ENCODE measurements around the gene CCT8L2. TPM values are rescaled to one million over a fixed set of nuclear protein-coding genes. Genes with fewer than 3 reads are reported as not detected.
"Not testable (repeated sequence)": the region's sequence is repeated elsewhere in the genome, so short reads cannot be mapped to it uniquely, and the experiment has no call there.

Gene CCT8L2
- total and polyA plus RNA-seq, 2 of the 8 experiments (the other 6 are each of a cell fraction or from before 2014, with no cell fraction given) = not detected

GRCh38 chr22:16603448-16603768 lies 10.8 kb upstream of the CCT8L2 start (continued):
- TF ChIP-seq GABPA (IDR thresholded peaks at IDR 0.05; ENCODE audit: borderline replicate concordance, insufficient read depth, low read length) = no peak
- no peak for TF ChIP-seq EZH2 (IDR thresholded peaks at IDR 0.05; ENCODE audit: low read depth, low read length, severe bottlenecking)
- no peak for TF ChIP-seq KDM5A (IDR thresholded peaks at IDR 0.05; ENCODE audit: low read length)
- TF ChIP-seq BACH1 (IDR thresholded peaks at IDR 0.05; ENCODE audit: low read length) = no peak
- no peak for TF ChIP-seq PHF8 (conservative IDR thresholded peaks at IDR 0.05; ENCODE audit: low read depth, low read length)
- TF ChIP-seq TAF7 (optimal IDR thresholded peaks at IDR 0.05; ENCODE audit: borderline replicate concordance, low read depth, low read length) = no peak
- no peak for TF ChIP-seq SAP30 (IDR thresholded peaks at IDR 0.05; ENCODE audit: insufficient read depth, insufficient replicate concordance, low read length)

GRCh38 chr22:16602728-16603447 lies 10.3 kb upstream of the CCT8L2 start:
- H2BK120ac ChIP-seq (replicated peaks; ENCODE audit: low read depth, low read length); H3K36me3 ChIP-seq (ENCODE audit: control insufficient read depth in 2 of 4, insufficient read depth in 4 of 4, low read length in 3 of 4); H3K23me2 ChIP-seq (ENCODE audit: low read depth, low read length); H3K4ac ChIP-seq (replicated peaks; ENCODE audit: insufficient read length, low read depth, low read length); H3K9ac ChIP-seq (replicated peaks in 1 of 4; ENCODE audit: extremely low read depth in 1 of 4, low read depth in 3 of 4, low read length in 3 of 4); DNase-seq (ENCODE audit: low read depth in 1 of 2, low spot score in 2 of 2); H4K91ac ChIP-seq (replicated peaks; ENCODE audit: insufficient read length, low read length); H4K5ac ChIP-seq (ENCODE audit: insufficient read length, low read depth, low read length); H3K27me3 ChIP-seq (replicated peaks in 1 of 4; ENCODE audit: control insufficient read depth in 3 of 4, extremely low read depth in 1 of 4, insufficient read depth in 3 of 4, low read length in 3 of 4); H3K56ac ChIP-seq (replicated peaks; ENCODE audit: insufficient read length, low read depth, low read length); H4K8ac ChIP-seq (ENCODE audit: extremely low read depth, insufficient read depth, low read length); POLR2A ChIA-PET (ENCODE audit: partially characterized antibody); H3K14ac ChIP-seq (ENCODE audit: insufficient read length); H3K18ac ChIP-seq (ENCODE audit: extremely low read depth, low read length); H2BK15ac ChIP-seq (ENCODE audit: low read length); H3K4me2 ChIP-seq (ENCODE audit: insufficient read depth in 1 of 2, low read depth in 2 of 2, low read length in 2 of 2); H3K4me3 ChIP-seq (ENCODE audit: extremely low read depth in 1 of 4, insufficient read depth in 2 of 4, low read depth in 3 of 4, low read length in 4 of 4); H3K79me2 ChIP-seq (ENCODE audit: control insufficient read depth in 1 of 2, insufficient read depth in 2 of 2, low read length in 2 of 2); H3K4me1 ChIP-seq (replicated peaks in 1 of 4; ENCODE audit: control insufficient read depth in 3 of 4, insufficient read depth in 4 of 4, low read length in 3 of 4); CTCF ChIA-PET (ENCODE audit: partially characterized antibody); H3K23ac ChIP-seq (ENCODE audit: insufficient read length); H2BK5ac ChIP-seq (ENCODE audit: low read depth, low read length); H2AK5ac ChIP-seq (ENCODE audit: low read depth, low read length); H2AFZ ChIP-seq (ENCODE audit: low read length); H3K27ac ChIP-seq (ENCODE audit: low read depth, low read length); FAIRE-seq; H3K79me1 ChIP-seq (ENCODE audit: low read depth, low read length); H4K20me1 ChIP-seq (replicated peaks in 1 of 2; ENCODE audit: control insufficient read depth in 1 of 2, insufficient read depth in 2 of 2, low read length in 2 of 2); H2BK12ac ChIP-seq (ENCODE audit: low read depth, low read length); H2BK20ac ChIP-seq (ENCODE audit: low read length): not testable (repeated sequence)
- peaks cover 3 to 45% of the 10 kb centered on the region in 2 experiments; a peak in 3 of 4 replicates for H3K9me3 ChIP-seq (ENCODE audit: insufficient read depth in 2 of 2, low read depth in 1 of 2, low read length in 1 of 2)
- WGBS, 2 experiments (ENCODE audit: extremely low coverage in 1 of 2, insufficient coverage in 1 of 2, insufficient read length in 1 of 2, insufficient replicate concordance in 2 of 2, low coverage in 1 of 2, low lambda C conversion rate in 2 of 2, missing lambda C conversion rate in 1 of 2) = 85% methylated on average over 31 of the region's 33 CpGs; no CpG with 5 or more reads in 1 of the 2 experiments

All from H1 (cell line).